Activated CD4-positive, alpha-beta T cell treated with anti-CD3 and anti-CD28 coated beads, Interleukin-2, Interleukin-6, amounts not matched to agents 100 ng/mL and 50 ng/mL, durations not matched to agents 16 hours and 8 hours (primary cell): ENCODE measurements around the gene MAST4.

Source experiments
- DNase-seq: peaks from one replicate; pipeline ENCODE4 v3.0.0-alpha.2; 2020

Gene MAST4

DNA sequence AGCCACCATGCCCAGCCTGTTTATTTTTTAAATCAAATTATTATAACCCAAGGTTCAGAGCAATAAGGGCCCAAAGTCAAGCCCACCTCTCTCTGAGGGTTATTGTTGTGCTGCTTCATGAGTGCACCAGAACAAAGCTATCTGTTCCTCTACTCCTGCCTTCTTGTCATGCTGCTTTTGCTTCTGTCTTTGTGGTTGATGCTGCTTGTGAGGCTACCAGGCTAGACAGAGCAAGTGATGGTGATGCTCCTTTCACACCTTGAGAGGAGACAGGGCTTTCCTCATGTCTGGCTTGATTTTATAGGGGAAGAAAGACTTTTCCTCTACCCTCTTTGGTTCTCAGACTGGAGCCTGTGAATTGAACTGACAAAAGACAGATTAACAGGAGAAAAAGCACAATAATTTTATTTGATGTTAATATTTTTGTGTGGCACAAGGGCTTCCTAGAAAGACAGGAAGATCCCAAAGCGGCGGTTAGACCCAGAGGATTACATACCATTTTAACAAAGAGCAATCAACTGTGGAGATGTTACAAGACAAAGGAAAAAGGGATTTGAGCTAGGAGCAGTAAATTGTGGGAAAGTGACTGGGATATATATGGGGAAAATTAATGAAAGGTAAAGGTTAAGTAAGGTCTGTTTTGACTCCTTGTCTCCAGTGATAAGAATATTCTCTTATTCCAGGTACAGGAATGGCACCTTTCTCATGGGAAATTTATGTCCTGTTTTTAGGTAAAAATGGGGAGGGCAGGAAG is 604.8 kb downstream of the MAST4 start:
- no peak for DNase-seq

- DNase-seq: no peak
These were observed 605.8 kb downstream of the MAST4 start for GRCh38 chr5:67201897-67202549.

DNA sequence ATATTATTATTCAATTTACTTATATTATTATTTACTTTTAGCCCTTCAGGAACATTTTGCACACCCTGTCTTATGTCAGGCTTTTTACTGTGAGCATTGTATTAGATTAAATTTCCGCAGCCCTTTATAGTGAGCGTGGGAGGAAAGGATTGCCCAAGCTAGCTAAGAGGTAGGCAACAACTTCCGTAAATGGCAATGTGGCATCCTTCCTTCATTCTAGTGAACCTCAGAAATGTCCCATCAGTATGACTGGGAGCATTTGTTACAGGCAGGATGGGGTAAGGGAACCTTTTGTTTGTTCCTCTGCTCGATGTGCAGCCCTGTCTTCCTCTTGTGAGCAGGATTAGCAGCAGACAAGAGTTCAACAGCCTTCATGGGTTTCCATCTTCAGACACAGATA is 606.6 kb downstream of the MAST4 start:
- peak; percentile 32 for DNase-seq

DNA sequence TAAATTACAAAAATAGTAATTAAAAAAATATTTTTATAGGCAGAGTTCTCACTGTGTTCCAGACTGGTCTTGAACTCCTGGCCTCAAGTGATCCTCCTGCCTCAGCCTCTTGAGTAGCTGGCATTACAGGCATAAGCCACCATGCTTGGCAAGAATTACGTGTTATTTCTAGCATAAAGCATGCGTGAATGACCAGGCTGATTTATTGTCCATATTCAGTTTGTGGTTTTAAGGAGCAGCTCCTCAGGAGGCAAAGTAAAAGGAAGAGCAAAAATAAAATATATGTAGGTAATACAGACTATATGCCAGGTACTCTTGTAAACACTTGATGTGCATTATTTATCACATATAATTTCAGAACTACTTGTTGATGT is 607.5 kb downstream of the MAST4 start:
- no peak for DNase-seq

DNA sequence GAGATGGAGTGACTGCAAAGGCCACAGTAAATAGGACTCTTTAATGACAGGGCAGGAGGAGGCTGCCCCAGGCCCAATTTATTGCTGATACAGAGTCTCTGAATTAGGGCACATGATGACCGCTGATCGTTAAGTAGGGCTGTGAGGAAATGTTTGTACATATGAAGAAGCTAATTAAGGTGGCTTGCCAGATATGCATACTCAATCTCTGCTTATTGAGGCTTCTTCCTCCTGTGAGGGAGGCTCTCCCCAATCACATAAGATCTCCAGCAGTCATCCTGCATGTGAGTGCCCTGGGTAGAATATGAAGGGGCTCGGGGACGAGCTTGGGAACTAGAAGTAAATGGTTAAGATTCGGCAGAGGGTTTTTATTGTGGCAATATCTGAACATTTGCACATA is 608.6 kb downstream of the MAST4 start:
- DNase-seq: no peak

DNA sequence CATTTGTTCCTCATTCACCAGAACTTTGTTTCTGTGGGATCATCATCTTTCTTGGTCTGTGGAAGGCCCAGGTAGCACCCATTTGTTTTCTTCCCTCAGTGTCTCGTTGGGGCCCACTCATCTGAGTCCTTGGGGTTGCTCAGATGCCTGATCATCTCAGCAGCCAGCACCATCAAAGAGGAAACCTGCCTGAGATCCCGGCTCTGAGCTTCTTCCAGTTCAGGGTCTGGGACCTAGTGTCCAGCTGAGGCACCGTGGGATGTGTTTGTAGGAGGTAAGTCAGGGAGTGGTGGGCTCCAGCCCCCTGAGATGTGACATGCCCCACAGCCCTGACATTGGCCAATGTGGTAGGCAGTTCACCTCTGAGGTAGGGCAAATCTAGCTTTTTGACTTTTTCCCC is 609.8 kb downstream of the MAST4 start:
- no peak for DNase-seq

DNA sequence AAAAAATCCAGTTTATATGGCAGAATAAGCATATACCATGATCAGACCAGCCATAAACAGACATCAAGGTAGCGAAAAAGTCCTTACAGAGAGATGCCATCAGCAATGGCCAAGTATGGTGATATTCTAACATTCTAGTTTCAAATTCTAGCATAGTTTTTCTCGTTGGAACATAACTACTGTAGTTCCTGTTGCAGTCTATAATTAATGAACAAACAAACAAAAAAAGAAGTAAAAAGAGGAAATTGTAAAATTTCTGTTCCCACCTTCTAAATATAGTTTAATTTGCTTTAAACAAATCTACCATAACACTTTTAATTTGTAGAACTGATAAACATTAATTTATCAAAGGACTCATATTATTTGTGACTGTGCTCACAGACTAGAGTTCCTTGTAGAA is 610.3 kb downstream of the MAST4 start:
- no peak for DNase-seq

DNA sequence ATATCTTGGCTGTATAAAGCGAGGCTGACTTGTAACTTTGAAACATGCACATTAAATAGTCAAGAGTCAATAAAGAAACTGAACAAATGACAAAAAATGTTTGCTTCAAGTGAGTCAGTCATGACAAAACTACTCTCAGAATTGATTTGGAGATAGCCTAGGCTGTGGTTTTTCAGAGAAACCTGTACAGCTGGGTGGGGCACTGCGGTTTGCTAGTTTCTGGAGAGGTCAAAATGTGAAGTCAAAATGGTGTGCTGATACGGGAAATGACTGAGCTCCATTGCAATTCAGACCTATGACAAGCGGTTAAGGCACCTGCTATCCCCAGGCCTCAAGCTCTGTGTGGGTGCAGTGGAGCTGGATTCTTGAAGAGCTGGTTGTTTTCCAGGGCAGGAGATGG is 610.7 kb downstream of the MAST4 start:
- DNase-seq: peak; percentile 97

- no peak for DNase-seq
These were observed 612.2 kb downstream of the MAST4 start for GRCh38 chr5:67208403-67208802.

DNA sequence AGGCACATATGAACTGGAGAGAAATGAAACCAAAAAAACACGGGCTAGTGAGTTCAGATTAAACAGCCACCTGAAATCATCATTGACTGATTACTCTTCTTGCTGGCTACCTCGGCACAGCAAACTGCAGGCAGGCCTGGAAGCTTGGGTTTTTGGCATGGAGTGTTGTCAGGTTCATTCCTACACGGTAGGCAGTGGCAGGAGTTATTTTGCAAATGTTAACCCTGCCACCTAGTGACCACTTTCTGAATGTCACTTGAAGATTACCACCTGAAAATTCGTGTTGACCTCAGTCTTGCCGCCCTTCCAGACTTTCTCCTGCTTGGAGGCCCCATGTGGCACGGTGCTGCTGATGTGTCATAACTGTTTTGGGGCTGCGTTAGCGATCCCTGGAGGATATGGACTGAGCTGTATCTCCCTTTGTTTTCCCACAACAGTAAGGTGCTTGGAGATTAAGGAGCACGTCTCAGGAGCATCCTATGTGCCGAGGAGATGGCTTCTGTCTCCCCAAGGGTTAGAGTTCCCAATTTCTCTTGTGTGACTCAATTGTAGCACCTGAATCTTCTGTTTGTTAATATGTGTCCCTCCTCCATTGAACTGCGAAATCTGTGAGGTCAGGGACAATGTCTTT is 613.1 kb downstream of the MAST4 start:
- DNase-seq: peak; percentile 85

- no peak for DNase-seq
These were observed 615.7 kb downstream of the MAST4 start for GRCh38 chr5:67211926-67212325.

DNA sequence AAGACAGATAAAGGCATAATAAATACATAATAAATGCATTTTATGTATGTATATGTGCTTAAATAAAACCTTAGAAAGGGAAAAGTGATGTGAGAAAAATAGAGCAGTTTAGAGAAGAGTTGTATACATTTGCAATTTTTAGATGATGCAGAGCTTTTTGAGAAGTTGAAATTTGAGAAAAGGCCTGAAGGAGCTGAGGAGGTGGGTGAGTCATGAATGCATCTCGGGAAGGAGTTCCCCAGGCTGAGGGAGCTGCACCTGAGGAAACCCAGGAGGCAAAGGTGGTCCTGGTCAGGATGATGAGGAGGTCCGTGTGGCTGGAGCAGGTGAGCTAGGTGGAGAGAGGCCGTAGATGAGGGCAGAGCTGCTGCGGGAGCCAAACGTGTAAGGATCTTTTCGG is 617.8 kb downstream of the MAST4 start:
- DNase-seq: no peak

- DNase-seq: no peak
These were observed 618.7 kb downstream of the MAST4 start for GRCh38 chr5:67214707-67215447.

- DNase-seq: peak; percentile 85
These were observed 619.6 kb downstream of the MAST4 start for GRCh38 chr5:67215519-67216471.

DNA sequence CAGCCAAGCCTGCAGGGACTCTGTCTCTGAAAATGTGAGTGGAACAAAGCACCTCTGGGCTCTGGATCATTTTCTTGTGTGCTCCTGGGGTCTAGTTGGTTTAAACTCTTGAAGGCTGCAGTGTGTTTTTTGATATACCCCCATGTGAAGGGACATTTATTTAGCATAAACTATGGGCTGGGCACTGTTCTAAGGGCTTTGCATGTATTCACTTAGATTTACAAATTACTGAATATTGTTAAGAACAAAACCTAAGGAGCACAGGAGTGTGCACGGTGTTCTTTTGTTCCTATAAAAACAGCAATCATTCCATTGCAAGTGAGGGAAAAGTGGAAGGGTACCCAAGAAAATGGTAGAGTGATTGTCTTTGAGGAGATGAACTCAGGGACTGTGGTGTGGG is 620.4 kb downstream of the MAST4 start:
- no peak for DNase-seq
